DND-41 (cell line): ENCODE measurements around the gene IRAG1.

Experiments used
- EZH2 ChIP-seq: IDR thresholded peaks from 3 replicates; pipeline ENCODE4 v1.6.1; 2012; ENCODE audit warnings: borderline replicate concordance, low read depth, mild to moderate bottlenecking, moderate library complexity, low read length, inconsistent platforms; ENCODE audit not compliant: severe bottlenecking
- TF ChIP-seq, protein P1 (sequence below): IDR thresholded peaks from 2 replicates; pipeline ENCODE4 v1.5.1; 2012; ENCODE audit warnings: borderline replicate concordance, low read length, moderate library complexity, mild to moderate bottlenecking; ENCODE audit not compliant: poor library complexity, severe bottlenecking; ENCODE audit errors: extremely low read depth

DNA sequence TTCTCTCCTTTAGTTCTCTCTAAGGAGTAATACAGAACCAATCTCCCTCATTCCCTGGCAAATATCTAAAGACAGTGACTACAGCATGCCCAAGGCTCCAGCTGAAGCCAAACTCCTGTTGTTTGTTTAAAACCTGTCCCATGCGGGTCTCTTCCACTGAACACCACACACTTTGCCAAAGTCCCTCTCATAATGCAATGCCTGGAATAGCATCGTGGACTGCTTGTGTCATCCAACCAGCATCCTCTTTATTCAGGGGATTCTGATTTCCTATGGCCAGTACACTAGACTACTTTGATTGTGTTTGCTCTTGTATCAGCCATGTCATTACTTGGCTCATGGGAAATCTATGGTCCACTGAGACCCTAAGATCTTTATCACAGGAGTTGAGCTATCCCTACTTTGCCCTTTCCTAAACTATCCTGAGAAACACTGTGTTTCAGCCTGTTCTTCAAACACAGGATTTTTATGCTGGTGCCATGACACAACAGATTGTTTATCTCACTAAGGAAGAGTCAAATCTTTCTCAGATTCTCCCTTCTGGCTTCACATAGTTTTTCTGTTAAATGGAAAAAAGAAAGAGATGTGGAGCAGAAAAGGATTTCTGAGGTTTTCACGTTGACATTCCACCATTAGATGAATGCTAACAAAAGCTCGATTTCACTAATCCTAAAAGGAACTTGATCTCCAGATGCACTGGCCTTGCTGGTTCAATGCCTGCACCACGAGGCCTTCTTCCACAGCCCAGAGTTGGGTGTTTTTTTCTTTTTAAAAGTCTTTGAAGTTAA, 15.9 kb upstream of the IRAG1 start:
- TF ChIP-seq, protein P1, sequence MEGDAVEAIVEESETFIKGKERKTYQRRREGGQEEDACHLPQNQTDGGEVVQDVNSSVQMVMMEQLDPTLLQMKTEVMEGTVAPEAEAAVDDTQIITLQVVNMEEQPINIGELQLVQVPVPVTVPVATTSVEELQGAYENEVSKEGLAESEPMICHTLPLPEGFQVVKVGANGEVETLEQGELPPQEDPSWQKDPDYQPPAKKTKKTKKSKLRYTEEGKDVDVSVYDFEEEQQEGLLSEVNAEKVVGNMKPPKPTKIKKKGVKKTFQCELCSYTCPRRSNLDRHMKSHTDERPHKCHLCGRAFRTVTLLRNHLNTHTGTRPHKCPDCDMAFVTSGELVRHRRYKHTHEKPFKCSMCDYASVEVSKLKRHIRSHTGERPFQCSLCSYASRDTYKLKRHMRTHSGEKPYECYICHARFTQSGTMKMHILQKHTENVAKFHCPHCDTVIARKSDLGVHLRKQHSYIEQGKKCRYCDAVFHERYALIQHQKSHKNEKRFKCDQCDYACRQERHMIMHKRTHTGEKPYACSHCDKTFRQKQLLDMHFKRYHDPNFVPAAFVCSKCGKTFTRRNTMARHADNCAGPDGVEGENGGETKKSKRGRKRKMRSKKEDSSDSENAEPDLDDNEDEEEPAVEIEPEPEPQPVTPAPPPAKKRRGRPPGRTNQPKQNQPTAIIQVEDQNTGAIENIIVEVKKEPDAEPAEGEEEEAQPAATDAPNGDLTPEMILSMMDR, result no peak
- no peak for TF ChIP-seq EZH2
